Measurements from ENCODE around the gene RAB30.

RAB30 gene

GRCh38 chr11:83116015-83116641, 44.4 kb upstream of the RAB30 start:
- H2AK5ac ChIP-seq (ENCODE audit: low read depth, low read length) = no peak overlapping the region
- no peaks in the 10 kb centered on the region for H3K4me1 ChIP-seq (ENCODE audit: control insufficient read depth in 2 of 2, insufficient read depth in 1 of 2, low read depth in 1 of 2, low read length in 2 of 2)
- no peaks in the 10 kb centered on the region for H3K79me1 ChIP-seq (ENCODE audit: low read depth, low read length)
- H4K8ac ChIP-seq (ENCODE audit: low read depth, low read length) = no peak overlapping the region
- no peak overlapping the region for H3K9ac ChIP-seq (ENCODE audit: low read depth, low read length, poor library complexity)
- no peak overlapping the region for H3K4me2 ChIP-seq (ENCODE audit: insufficient read depth, low read length, poor library complexity, severe bottlenecking)
- peaks cover 0 to 9% (median 0%) of the 10 kb centered on the region in 3 experiments for H3K27me3 ChIP-seq (ENCODE audit: control insufficient read depth in 3 of 3, insufficient read depth in 3 of 3, low read depth in 1 of 3, low read length in 3 of 3)
- no peak overlapping the region for H3K4me3 ChIP-seq (ENCODE audit: low read length in 2 of 2)
- H3K9me3 ChIP-seq (replicated peaks in 1 of 2; ENCODE audit: control insufficient read depth in 2 of 2, insufficient read depth in 1 of 2, low read depth in 1 of 2, low read length in 2 of 2) = no peaks in the 10 kb centered on the region
- no peak overlapping the region for H4K91ac ChIP-seq (ENCODE audit: low read depth, low read length, poor library complexity)
- H3K23ac ChIP-seq (ENCODE audit: low read depth, low read length, poor library complexity) = no peak overlapping the region
- H3K27ac ChIP-seq (replicated peaks; ENCODE audit: low read length) = no peak overlapping the region
- H2BK5ac ChIP-seq (ENCODE audit: low read length) = no peak overlapping the region
- no peak overlapping the region for H3K4ac ChIP-seq (ENCODE audit: low read length)
- no peak overlapping the region for H3K14ac ChIP-seq (ENCODE audit: low read length)
- no peak overlapping the region for H2BK15ac ChIP-seq (ENCODE audit: low read length)
- H3K36me3 ChIP-seq (replicated peaks in 1 of 2; ENCODE audit: control insufficient read depth in 2 of 2, insufficient read depth in 2 of 2, low read length in 2 of 2) = no peaks in the 10 kb centered on the region
- WGBS, 2 donors (ENCODE audit: extremely low coverage in 2 of 2, insufficient read length in 2 of 2, insufficient replicate concordance in 1 of 2) = no CpG with 5 or more reads among the region's 3 CpGs
- DNase-seq (ENCODE audit: low spot score) = no peak
- peak overlapping the region; percentile 69 for H2AFZ ChIP-seq (ENCODE audit: low read length)
- H2BK120ac ChIP-seq (ENCODE audit: low read depth, low read length) = no peak overlapping the region
- H2BK12ac ChIP-seq (ENCODE audit: low read length) = no peak overlapping the region
- no peak overlapping the region for H3K18ac ChIP-seq (ENCODE audit: low read length)

DNA sequence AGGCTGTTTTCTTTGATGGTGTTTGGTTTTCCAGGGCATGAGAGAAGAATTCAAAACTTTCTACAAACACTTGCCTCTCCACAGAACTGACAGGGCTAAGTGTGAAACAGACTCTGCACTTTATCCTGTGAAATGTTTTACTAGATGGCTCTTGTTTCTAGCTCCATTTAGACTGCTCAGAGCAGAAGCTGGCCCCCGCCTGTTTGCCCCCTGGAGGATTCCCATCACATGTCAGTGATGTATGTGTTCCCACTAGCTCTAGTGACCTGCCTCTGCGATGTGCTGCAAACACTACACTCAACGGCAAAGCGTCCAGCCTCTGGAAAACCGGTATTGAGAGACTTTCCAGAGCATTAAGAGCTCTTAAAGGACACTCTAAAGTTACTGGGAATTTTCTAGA, 43.9 kb upstream of the RAB30 start:
- Histone ChIP-seq H3K18ac (ENCODE audit: low read length) (no peak overlapping the region), H3K23ac (ENCODE audit: low read depth, low read length, poor library complexity) (no peak overlapping the region), H2AK5ac (ENCODE audit: low read depth, low read length) (no peak overlapping the region), H2BK15ac (ENCODE audit: low read length) (no peak overlapping the region), H3K79me1 (ENCODE audit: low read depth, low read length) (no peaks in the 10 kb centered on the region), H3K27me3 (ENCODE audit: control insufficient read depth in 3 of 3, insufficient read depth in 3 of 3, low read depth in 1 of 3, low read length in 3 of 3) (peaks cover 0 to 9% (median 0%) of the 10 kb centered on the region in 3 experiments), H3K4me1 (ENCODE audit: control insufficient read depth in 2 of 2, insufficient read depth in 1 of 2, low read depth in 1 of 2, low read length in 2 of 2) (no peaks in the 10 kb centered on the region), H4K8ac (ENCODE audit: low read depth, low read length) (no peak overlapping the region), H4K91ac (ENCODE audit: low read depth, low read length, poor library complexity) (no peak overlapping the region), H3K4me2 (ENCODE audit: insufficient read depth, low read length, poor library complexity, severe bottlenecking) (no peak overlapping the region), H3K14ac (ENCODE audit: low read length) (no peak overlapping the region), H3K36me3 (replicated peaks in 1 of 2; ENCODE audit: control insufficient read depth in 2 of 2, insufficient read depth in 2 of 2, low read length in 2 of 2) (no peaks in the 10 kb centered on the region), H3K27ac (replicated peaks; ENCODE audit: low read length) (no peak overlapping the region), H2BK120ac (ENCODE audit: low read depth, low read length) (no peak overlapping the region), H2AFZ (ENCODE audit: low read length) (peak overlapping the region; percentile 69), H3K4me3 (ENCODE audit: low read length in 2 of 2) (no peak overlapping the region), H2BK5ac (ENCODE audit: low read length) (no peak overlapping the region), H3K9ac (ENCODE audit: low read depth, low read length, poor library complexity) (no peak overlapping the region), H3K9me3 (replicated peaks in 1 of 2; ENCODE audit: control insufficient read depth in 2 of 2, insufficient read depth in 1 of 2, low read depth in 1 of 2, low read length in 2 of 2) (no peaks in the 10 kb centered on the region), H3K4ac (ENCODE audit: low read length) (no peak overlapping the region), H2BK12ac (ENCODE audit: low read length) (no peak overlapping the region)
- no CpG with 5 or more reads among the region's 5 CpGs for WGBS, 2 donors (ENCODE audit: extremely low coverage in 2 of 2, insufficient read length in 2 of 2, insufficient replicate concordance in 1 of 2)
- DNase-seq (ENCODE audit: low spot score) = no peak

GRCh38 chr11:83115026-83115425, 43.3 kb upstream of the RAB30 start:
- Histone ChIP-seq H3K9me3 (replicated peaks in 1 of 2; ENCODE audit: control insufficient read depth in 2 of 2, insufficient read depth in 1 of 2, low read depth in 1 of 2, low read length in 2 of 2) (no peaks in the 10 kb centered on the region), H3K9ac (ENCODE audit: low read depth, low read length, poor library complexity) (no peak overlapping the region), H3K14ac (ENCODE audit: low read length) (no peak overlapping the region), H3K36me3 (replicated peaks in 1 of 2; ENCODE audit: control insufficient read depth in 2 of 2, insufficient read depth in 2 of 2, low read length in 2 of 2) (no peaks in the 10 kb centered on the region), H3K23ac (ENCODE audit: low read depth, low read length, poor library complexity) (no peak overlapping the region), H2BK15ac (ENCODE audit: low read length) (no peak overlapping the region), H4K8ac (ENCODE audit: low read depth, low read length) (no peak overlapping the region), H3K4ac (ENCODE audit: low read length) (no peak overlapping the region), H3K79me1 (ENCODE audit: low read depth, low read length) (no peaks in the 10 kb centered on the region), H3K18ac (ENCODE audit: low read length) (no peak overlapping the region), H2BK12ac (ENCODE audit: low read length) (no peak overlapping the region), H2AFZ (ENCODE audit: low read length) (peak overlapping the region; percentile 69), H3K27me3 (ENCODE audit: control insufficient read depth in 3 of 3, insufficient read depth in 3 of 3, low read depth in 1 of 3, low read length in 3 of 3) (peaks cover 0 to 9% (median 0%) of the 10 kb centered on the region in 3 experiments), H2AK5ac (ENCODE audit: low read depth, low read length) (no peak overlapping the region), H3K4me1 (ENCODE audit: control insufficient read depth in 2 of 2, insufficient read depth in 1 of 2, low read depth in 1 of 2, low read length in 2 of 2) (no peaks in the 10 kb centered on the region), H4K91ac (ENCODE audit: low read depth, low read length, poor library complexity) (no peak overlapping the region), H3K4me2 (ENCODE audit: insufficient read depth, low read length, poor library complexity, severe bottlenecking) (no peak overlapping the region), H3K4me3 (ENCODE audit: low read length in 2 of 2) (no peak overlapping the region), H2BK5ac (ENCODE audit: low read length) (no peak overlapping the region), H2BK120ac (ENCODE audit: low read depth, low read length) (no peak overlapping the region), H3K27ac (replicated peaks; ENCODE audit: low read length) (no peak overlapping the region)
- no CpG with 5 or more reads among the region's 3 CpGs for WGBS, 2 donors (ENCODE audit: extremely low coverage in 2 of 2, insufficient read length in 2 of 2, insufficient replicate concordance in 1 of 2)
- no peak for DNase-seq (ENCODE audit: low spot score)

DNA sequence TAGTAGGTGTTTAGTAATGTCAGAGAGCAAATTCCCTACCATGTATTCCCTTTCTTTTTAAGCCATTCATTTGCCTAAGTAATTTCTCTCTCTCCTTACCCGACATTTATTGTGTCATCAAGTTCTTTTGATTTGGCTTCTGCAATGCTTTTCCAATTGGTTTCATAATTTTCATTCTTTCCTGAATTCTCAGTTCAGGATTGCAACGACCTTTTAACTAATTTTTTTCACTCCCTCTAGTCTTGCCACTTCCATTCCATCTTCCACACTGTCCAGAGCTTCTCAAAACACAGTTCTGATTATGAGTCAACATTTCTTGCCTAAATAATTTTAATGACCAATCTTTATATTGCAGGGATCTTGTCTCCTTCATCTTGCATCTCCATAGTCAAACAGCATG, 41.2 kb upstream of the RAB30 start:
- Histone ChIP-seq H3K9me3 (replicated peaks in 1 of 2; ENCODE audit: control insufficient read depth in 2 of 2, insufficient read depth in 1 of 2, low read depth in 1 of 2, low read length in 2 of 2) (no peaks in the 10 kb centered on the region), H3K4me3 (ENCODE audit: low read length in 2 of 2) (no peak overlapping the region), H3K4me2 (ENCODE audit: insufficient read depth, low read length, poor library complexity, severe bottlenecking) (no peak overlapping the region), H2AFZ (ENCODE audit: low read length) (no peak overlapping the region), H3K27me3 (ENCODE audit: control insufficient read depth in 3 of 3, insufficient read depth in 3 of 3, low read depth in 1 of 3, low read length in 3 of 3) (peaks cover 0 to 9% (median 0%) of the 10 kb centered on the region in 3 experiments), H2AK5ac (ENCODE audit: low read depth, low read length) (no peak overlapping the region), H4K91ac (ENCODE audit: low read depth, low read length, poor library complexity) (no peak overlapping the region), H3K18ac (ENCODE audit: low read length) (no peak overlapping the region), H3K36me3 (replicated peaks in 1 of 2; ENCODE audit: control insufficient read depth in 2 of 2, insufficient read depth in 2 of 2, low read length in 2 of 2) (no peaks in the 10 kb centered on the region), H3K4me1 (ENCODE audit: control insufficient read depth in 2 of 2, insufficient read depth in 1 of 2, low read depth in 1 of 2, low read length in 2 of 2) (no peaks in the 10 kb centered on the region), H2BK5ac (ENCODE audit: low read length) (no peak overlapping the region), H3K79me1 (ENCODE audit: low read depth, low read length) (no peaks in the 10 kb centered on the region), H4K8ac (ENCODE audit: low read depth, low read length) (no peak overlapping the region), H3K9ac (ENCODE audit: low read depth, low read length, poor library complexity) (no peak overlapping the region), H3K23ac (ENCODE audit: low read depth, low read length, poor library complexity) (no peak overlapping the region), H3K4ac (ENCODE audit: low read length) (no peak overlapping the region), H3K14ac (ENCODE audit: low read length) (no peak overlapping the region), H2BK15ac (ENCODE audit: low read length) (no peak overlapping the region), H3K27ac (replicated peaks; ENCODE audit: low read length) (no peak overlapping the region), H2BK12ac (ENCODE audit: low read length) (no peak overlapping the region), H2BK120ac (ENCODE audit: low read depth, low read length) (no peak overlapping the region)
- no CpG with 5 or more reads among the region's 2 CpGs for WGBS, 2 donors (ENCODE audit: extremely low coverage in 2 of 2, insufficient read length in 2 of 2, insufficient replicate concordance in 1 of 2)
- DNase-seq (ENCODE audit: low spot score) = no peak
